Measurements from ENCODE around the gene LRWD1.

GRCh38 chr7:102464577-102465280 lies at the start of gene LRWD1, which contains the start of gene ALKBH4:
- TF ChIP-seq CTCF (IDR thresholded peaks at IDR 0.05) (peak in 2 of 6 experiments; percentile 25 to 41), POLR2A (IDR thresholded peaks at IDR 0.05) (peak in 1 of 2 donors; percentile 77)

Measured in thyroid gland (tissue), 4 donors.